Stomach (tissue), 9 donors: Measurements from ENCODE around the gene ZFHX3. TPM values are rescaled to one million over a fixed set of nuclear protein-coding genes. Genes with fewer than 3 reads are reported as not detected.

Experiments used
- DNase-seq, 2 donors: peaks; one replicate each; pipeline versions ENCODE4 v3.0.0 to v3.0.0-alpha.2; 2013 to 2019
- H3K27ac ChIP-seq, 5 donors: fragments of 200-600 bp in 4 of 5; sonication (generic) in 4 of 5; one replicate each; pipeline ENCODE4 v1.5.1; 2013 to 2019; ENCODE audit warnings: mild to moderate bottlenecking in 1 of 5, moderate library complexity in 1 of 5
- H3K27me3 ChIP-seq, 3 donors: fragments of 200-600 bp; sonication (generic); one replicate each; pipeline ENCODE4 v1.5.1; 2017 to 2019; ENCODE audit warnings: mixed run types in 1 of 3
- H3K36me3 ChIP-seq, 4 donors: fragments of 200-600 bp; sonication (generic); 1 replicate in 3 of 4; 2 replicates in 1 of 4; pipeline ENCODE4 v1.5.1; 2016 to 2019
- H3K4me1 ChIP-seq, 4 donors: fragments of 200-600 bp; sonication (generic); one replicate each; pipeline ENCODE4 v1.5.1; 2016 to 2019
- H3K4me3 ChIP-seq, 4 donors: fragments of 200-600 bp; sonication (generic) in 3 of 4; one replicate each; pipeline ENCODE4 v1.5.1; 2016 to 2019; ENCODE audit warnings: mild to moderate bottlenecking in 1 of 4
- H3K9me3 ChIP-seq, 4 donors: fragments of 200-600 bp; sonication (generic); one replicate each; pipeline ENCODE4 v1.5.1; 2016 to 2019
- EP300 ChIP-seq: sonication (generic); formaldehyde crosslinking; IDR thresholded peaks from one replicate; pipeline ENCODE4 v1.6.1; 2017; ENCODE audit warnings: antibody characterized with exemption
- POLR2A ChIP-seq, 4 donors: fragments of 450-650 bp; IDR thresholded peaks; one replicate each; pipeline ENCODE4 v1.6.1; 2016; ENCODE audit warnings: antibody characterized with exemption in 4 of 4, control low read depth in 2 of 4, mild to moderate bottlenecking in 1 of 4, moderate library complexity in 1 of 4
- POLR2AphosphoS5 ChIP-seq, 3 donors: sonication (generic); formaldehyde crosslinking; IDR thresholded peaks; one replicate each; pipeline ENCODE4 v1.6.1; 2016; ENCODE audit warnings: antibody characterized with exemption in 3 of 3
- WGBS, 5 donors: extraction: QIAGEN DNeasy Blood & Tissue Kit in 3 of 5; methylation state at CpG; one replicate each; pipeline versions ENCODE4 v1.1.5 to v1.1.7; 2013 to 2018; 5-methylcytosine and 5-hydroxymethylcytosine counted together
- intact Hi-C: fragments of 100-400 bp; cut with DNase I; formaldehyde crosslinking; loops from one replicate; pipeline ENCODE4 v1.15.1; 2023; ENCODE audit warnings: low total_unique reads
- polyA plus RNA-seq, 3 donors: library from polyadenylated mRNA; stranded (reverse); fragments of 200-250 nt; gene quantifications; one replicate each; pipeline ENCODE4 v1.2.3, GENCODE V29; 2013
- total RNA-seq, 5 donors: library from RNA; depleted of rRNA; stranded (reverse); fragments of >200 nt; gene quantifications; one replicate each; pipeline versions ENCODE4 v1.1.0 to v1.2.3, GENCODE V29; 2014 to 2016
- TF ChIP-seq, protein P1 (sequence below), 7 experiments: fragments of 450-650 bp in 4 of 7; fragments of 200-600 bp in 3 of 7; sonication (generic) in 3 of 7; IDR thresholded peaks; one replicate each; pipeline ENCODE4 v1.5.1; 2016 to 2019; ENCODE audit warnings: antibody characterized with exemption in 7 of 7, control low read depth in 2 of 7, mild to moderate bottlenecking in 1 of 7
- donor health status: healthy with polysubstance abuse.
- donor health status: Bipolar disorder and iron deficiency.
- donor health status: healthy.

Gene ZFHX3
- total and polyA plus RNA-seq, 8 donors = 1.1 to 27.5 (median 11.8) TPM

DNA sequence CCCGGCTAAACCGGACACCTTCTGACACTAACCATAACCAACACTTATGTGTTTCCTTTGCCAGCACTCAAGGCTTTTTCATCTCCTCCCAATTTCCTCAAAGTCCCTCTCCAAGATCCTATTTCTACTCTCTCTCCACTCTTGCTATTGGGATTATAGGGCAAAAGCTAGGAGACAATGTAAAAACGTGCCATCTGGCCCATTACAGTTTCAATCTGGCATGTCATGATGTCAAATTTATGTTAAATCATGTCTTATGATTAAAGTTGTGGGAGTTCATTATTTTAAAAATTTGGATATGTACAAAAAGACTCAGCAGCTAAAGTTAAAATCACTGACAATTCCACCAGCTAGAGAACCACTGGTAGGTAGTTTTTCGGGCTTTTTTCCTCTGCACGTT, 77.3 kb downstream of the ZFHX3 start:
- whole genome bisulfite sequencing, 5 donors = 89 to 94% (median 92%) methylated on average over 5 of the region's 5 CpGs
- DNase-seq = no peak
- Histone ChIP-seq H3K27ac (no peak overlapping the region), H3K4me1 (peaks cover 11 to 43% (median 24%) of the 10 kb centered on the region in 4 donors), H3K36me3 (no peaks in the 10 kb centered on the region), H3K27me3 (no peaks in the 10 kb centered on the region), H3K4me3 (no peak overlapping the region), H3K9me3 (no peaks in the 10 kb centered on the region)
- TF ChIP-seq POLR2AphosphoS5 (IDR thresholded peaks at IDR 0.05) = no peak
- no peak for TF ChIP-seq EP300
- no peak for TF ChIP-seq POLR2A (IDR thresholded peaks at IDR 0.05)
- TF ChIP-seq, protein P1, sequence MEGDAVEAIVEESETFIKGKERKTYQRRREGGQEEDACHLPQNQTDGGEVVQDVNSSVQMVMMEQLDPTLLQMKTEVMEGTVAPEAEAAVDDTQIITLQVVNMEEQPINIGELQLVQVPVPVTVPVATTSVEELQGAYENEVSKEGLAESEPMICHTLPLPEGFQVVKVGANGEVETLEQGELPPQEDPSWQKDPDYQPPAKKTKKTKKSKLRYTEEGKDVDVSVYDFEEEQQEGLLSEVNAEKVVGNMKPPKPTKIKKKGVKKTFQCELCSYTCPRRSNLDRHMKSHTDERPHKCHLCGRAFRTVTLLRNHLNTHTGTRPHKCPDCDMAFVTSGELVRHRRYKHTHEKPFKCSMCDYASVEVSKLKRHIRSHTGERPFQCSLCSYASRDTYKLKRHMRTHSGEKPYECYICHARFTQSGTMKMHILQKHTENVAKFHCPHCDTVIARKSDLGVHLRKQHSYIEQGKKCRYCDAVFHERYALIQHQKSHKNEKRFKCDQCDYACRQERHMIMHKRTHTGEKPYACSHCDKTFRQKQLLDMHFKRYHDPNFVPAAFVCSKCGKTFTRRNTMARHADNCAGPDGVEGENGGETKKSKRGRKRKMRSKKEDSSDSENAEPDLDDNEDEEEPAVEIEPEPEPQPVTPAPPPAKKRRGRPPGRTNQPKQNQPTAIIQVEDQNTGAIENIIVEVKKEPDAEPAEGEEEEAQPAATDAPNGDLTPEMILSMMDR (IDR thresholded peaks at IDR 0.05) = no peak
- intact Hi-C loops = no loop called here

DNA sequence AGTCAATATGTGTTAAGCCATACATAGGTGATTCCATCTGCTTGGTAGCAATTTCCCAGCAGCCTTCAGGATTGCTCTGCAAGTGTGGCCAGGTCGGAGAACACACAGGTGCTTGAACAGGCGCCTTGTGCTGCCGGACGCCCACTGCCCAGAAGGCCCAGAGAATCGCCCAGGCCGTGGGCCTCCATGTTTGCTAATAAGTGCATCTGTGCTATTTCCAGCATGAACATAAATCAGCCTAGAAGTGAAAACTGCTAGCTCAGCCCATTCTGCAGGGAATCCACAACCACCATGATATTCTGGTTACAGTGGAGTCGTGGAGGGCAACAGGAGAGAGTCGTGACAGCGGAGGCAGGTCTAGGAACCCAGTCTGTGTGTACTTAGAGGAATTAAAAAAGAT, 78.1 kb downstream of the ZFHX3 start:
- Histone ChIP-seq H3K36me3 (no peaks in the 10 kb centered on the region), H3K27ac (no peak overlapping the region), H3K9me3 (no peaks in the 10 kb centered on the region), H3K4me1 (peaks cover 8 to 35% (median 20%) of the 10 kb centered on the region in 4 donors), H3K27me3 (no peaks in the 10 kb centered on the region), H3K4me3 (no peak overlapping the region)
- TF ChIP-seq, protein P1 (IDR thresholded peaks at IDR 0.05) = no peak
- no peak for TF ChIP-seq POLR2AphosphoS5 (IDR thresholded peaks at IDR 0.05)
- no peak for TF ChIP-seq POLR2A (IDR thresholded peaks at IDR 0.05)
- TF ChIP-seq EP300 = no peak
- intact Hi-C loops = no loop called here
- WGBS, 5 donors = 73 to 81% (median 76%) methylated on average over 9 of the region's 9 CpGs
- DNase-seq = no peak

DNA sequence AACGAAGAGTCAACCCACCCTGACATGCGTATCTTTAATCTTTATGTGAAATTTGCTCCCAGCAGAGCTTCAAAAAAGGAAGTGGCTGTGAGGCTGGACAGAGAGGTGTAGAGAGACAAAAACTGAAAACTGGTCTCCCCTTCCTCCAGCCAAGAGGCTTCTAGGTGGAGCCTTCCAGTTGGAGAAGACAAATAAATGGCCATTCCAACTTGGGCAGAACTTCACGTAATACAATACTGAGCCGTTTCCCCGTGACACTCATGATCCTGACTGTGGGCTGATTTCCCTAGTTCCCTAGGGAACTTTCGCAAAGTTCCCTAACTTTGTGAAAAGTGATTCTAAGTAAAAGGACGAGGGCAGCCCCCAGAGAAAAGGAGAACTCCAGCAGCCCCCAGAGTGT, 78.8 kb downstream of the ZFHX3 start:
- Histone ChIP-seq H3K4me1 (peaks cover 8 to 30% (median 16%) of the 10 kb centered on the region in 4 donors), H3K9me3 (no peaks in the 10 kb centered on the region), H3K4me3 (no peak overlapping the region), H3K27me3 (no peaks in the 10 kb centered on the region), H3K27ac (no peak overlapping the region), H3K36me3 (no peaks in the 10 kb centered on the region)
- 62 to 81% (median 68%) methylated on average over 7 of the region's 7 CpGs for WGBS, 5 donors
- TF ChIP-seq POLR2A (IDR thresholded peaks at IDR 0.05) (no peak), POLR2AphosphoS5 (IDR thresholded peaks at IDR 0.05) (no peak), EP300 (no peak)
- TF ChIP-seq, protein P1 (IDR thresholded peaks at IDR 0.05) = no peak
- no peak for DNase-seq
- intact Hi-C loops = no loop called here

DNA sequence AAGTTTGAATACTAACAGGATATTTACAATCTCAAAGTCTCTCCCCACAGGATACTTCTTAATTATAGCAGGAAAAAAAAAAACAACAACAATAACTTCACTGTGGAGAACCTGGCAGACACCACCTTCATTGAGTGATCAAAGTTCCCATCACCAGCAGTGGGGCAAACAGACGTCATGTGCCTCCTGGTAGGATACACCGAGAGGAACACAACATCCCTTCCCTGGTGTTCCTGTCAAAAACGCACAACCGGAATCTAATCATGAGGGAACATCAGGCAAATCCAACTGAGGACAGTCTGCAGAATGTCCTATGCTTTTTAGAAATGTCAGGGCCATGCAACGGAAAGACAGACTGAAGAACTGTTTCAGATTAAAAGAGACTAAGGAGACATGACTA, 80.0 kb downstream of the ZFHX3 start:
- intact Hi-C loops = no loop called here
- Histone ChIP-seq H3K36me3 (no peaks in the 10 kb centered on the region), H3K4me3 (no peak overlapping the region), H3K4me1 (peaks cover 8 to 30% (median 16%) of the 10 kb centered on the region in 4 donors), H3K27me3 (no peaks in the 10 kb centered on the region), H3K9me3 (no peaks in the 10 kb centered on the region), H3K27ac (no peak overlapping the region)
- 81 to 90% (median 85%) methylated on average over 5 of the region's 5 CpGs for whole genome bisulfite sequencing, 5 donors
- TF ChIP-seq POLR2AphosphoS5 (IDR thresholded peaks at IDR 0.05) = no peak
- no peak for TF ChIP-seq EP300
- no peak for TF ChIP-seq POLR2A (IDR thresholded peaks at IDR 0.05)
- no peak for DNase-seq

DNA sequence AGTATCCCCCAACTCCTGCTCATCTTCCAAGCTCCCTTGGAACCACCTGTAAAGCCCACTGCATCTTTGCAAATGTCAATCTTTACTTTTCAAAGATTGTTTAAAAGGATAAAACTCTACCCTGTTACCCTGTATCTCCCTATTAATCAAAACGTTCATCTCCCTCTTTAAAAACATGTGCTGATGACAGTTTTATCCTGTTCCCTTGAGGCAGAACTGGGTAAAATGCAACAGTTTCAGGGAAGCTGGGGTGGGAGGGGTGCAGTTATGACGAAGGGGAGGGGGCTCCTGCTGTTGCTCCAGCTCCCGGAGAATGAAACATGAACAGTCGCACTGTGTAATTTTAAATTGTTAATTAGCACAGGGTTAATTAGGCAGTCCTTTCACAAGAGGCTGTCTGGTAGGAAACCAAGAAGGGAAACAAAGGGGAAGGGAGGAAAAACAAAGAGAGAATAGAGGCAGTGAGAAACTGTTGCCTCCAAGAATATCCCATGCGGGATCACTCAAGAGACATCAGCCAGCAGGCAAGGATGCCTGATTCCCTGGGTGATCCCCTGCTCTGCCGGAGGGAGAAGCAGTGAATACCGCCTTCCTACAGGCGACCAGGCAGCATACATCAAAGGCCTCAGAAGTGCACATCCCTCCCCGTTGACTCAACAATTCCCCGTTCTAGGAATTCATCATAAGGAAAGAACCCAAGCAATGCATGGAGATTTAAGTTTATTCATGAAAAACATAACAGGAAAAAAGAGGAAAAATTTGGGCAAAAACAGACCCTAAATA, 84.2 kb downstream of the ZFHX3 start:
- no peak for DNase-seq
- Histone ChIP-seq H3K27me3 (no peaks in the 10 kb centered on the region), H3K27ac (no peak overlapping the region), H3K4me3 (no peak overlapping the region), H3K9me3 (no peaks in the 10 kb centered on the region), H3K4me1 (peaks cover 0 to 7% (median 1%) of the 10 kb centered on the region in 4 donors), H3K36me3 (peaks cover 7 to 18% (median 14%) of the 10 kb centered on the region in 4 donors)
- WGBS, 5 donors = 78 to 85% (median 82%) methylated on average over 10 of the region's 10 CpGs
- intact Hi-C loops = no loop called here
- TF ChIP-seq POLR2A (IDR thresholded peaks at IDR 0.05) (no peak), EP300 (no peak), POLR2AphosphoS5 (IDR thresholded peaks at IDR 0.05) (no peak)
- TF ChIP-seq, protein P1 (IDR thresholded peaks at IDR 0.05) = no peak
